Neural progenitor cell (in vitro differentiated cells): ENCODE results near the gene GOLGA6L2.

Experiments used
- EZH2 ChIP-seq: fragments of 200-600 bp; sonication (generic); IDR thresholded peaks from 2 replicates; pipeline ENCODE4 v1.6.1; 2017; ENCODE audit warnings: antibody characterized with exemption, mild to moderate bottlenecking, moderate library complexity
- TF ChIP-seq, protein P1 (sequence below): fragments of 200-600 bp; sonication (generic); IDR thresholded peaks from 2 replicates; pipeline ENCODE4 v1.5.1; 2017; ENCODE audit warnings: antibody characterized with exemption, mild to moderate bottlenecking

DNA sequence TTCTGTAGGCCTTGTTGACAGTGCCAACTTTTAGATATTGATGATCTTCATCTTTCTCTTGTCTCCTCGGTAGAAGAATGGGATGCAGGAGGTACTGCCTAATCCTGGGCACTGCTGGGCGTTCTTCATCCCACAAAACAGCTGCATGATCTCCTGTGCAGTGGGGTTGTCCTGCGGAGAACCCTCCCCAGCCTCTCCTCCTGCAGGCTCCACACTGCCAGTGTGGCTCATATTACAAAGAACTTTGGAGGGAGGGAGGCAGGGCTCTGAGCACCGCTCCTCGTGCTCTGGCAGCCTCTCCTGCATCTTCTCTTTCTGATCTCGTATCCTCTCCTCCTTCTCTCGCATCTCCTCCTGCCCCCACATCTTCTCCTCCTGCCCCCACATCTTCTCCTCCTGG is 7.5 kb downstream of the GOLGA6L2 start:
- TF ChIP-seq, protein P1, sequence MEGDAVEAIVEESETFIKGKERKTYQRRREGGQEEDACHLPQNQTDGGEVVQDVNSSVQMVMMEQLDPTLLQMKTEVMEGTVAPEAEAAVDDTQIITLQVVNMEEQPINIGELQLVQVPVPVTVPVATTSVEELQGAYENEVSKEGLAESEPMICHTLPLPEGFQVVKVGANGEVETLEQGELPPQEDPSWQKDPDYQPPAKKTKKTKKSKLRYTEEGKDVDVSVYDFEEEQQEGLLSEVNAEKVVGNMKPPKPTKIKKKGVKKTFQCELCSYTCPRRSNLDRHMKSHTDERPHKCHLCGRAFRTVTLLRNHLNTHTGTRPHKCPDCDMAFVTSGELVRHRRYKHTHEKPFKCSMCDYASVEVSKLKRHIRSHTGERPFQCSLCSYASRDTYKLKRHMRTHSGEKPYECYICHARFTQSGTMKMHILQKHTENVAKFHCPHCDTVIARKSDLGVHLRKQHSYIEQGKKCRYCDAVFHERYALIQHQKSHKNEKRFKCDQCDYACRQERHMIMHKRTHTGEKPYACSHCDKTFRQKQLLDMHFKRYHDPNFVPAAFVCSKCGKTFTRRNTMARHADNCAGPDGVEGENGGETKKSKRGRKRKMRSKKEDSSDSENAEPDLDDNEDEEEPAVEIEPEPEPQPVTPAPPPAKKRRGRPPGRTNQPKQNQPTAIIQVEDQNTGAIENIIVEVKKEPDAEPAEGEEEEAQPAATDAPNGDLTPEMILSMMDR, result no peak
- TF ChIP-seq EZH2, result no peak
